ENCODE measurements around the gene C3. TPM values are rescaled to one million over a fixed set of nuclear protein-coding genes. Genes with fewer than 3 reads are reported as not detected.
A peak's percentile ranks its signal among the peaks of the same experiment; 100 is the strongest.
"Not testable (repeated sequence)": the region's sequence is repeated elsewhere in the genome, so short reads cannot be mapped to it uniquely, and the experiment has no call there.

C3 gene
- 71.5 TPM for total RNA-seq

DNA sequence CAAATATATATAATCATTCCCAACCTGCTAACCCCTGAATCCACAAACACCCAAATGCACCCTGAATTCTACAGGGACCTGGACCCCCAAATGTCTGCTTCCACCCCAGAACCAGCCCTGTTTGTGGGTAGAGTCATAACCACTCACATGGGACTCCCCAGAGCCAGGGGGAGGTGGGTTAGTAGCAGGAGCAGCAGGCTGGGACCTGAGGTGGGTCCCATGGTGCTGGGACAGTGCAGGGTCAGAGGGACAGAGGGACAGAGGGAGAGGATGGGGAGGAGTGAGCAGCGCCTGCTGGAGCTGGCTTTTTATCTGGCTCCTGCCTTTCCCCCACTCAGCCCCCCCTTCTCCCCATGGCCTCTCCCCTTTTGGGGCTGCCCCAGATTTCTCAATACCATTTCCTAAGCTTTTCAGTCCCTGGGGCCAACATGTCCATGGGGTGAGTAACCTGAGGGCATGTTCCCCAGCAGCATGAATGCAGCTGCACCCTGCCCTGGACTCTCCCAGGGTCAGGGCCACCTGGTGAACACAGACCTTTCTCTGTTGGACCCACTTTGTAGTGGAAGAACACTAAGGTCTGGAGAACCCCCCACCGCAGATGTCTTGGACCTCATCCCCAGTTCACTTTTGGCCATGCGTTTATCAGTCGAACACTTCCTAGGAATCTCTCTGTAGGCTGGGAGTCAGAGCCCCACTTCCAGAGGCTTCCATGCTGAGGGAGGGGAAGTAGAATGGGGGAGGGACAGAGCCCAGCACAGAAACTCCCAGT is at the start of gene C3:
C3 (minus strand) TSS at position 282 of the 769 bp plus-strand sequence; CDS start at position 221, 61 bp downstream.
- H3K9me3 ChIP-seq (ENCODE audit: control insufficient read depth in 3 of 3, low read length in 3 of 3), result no peaks in the 10 kb centered on the region
- H3K27ac ChIP-seq (ENCODE audit: low read depth, low read length), result peak within 1 kb of the TSS; percentile 25
- H3K36me3 ChIP-seq (ENCODE audit: control insufficient read depth in 3 of 3, insufficient read depth in 3 of 3, low read length in 3 of 3), result peaks cover 2 to 3% (median 3%) of the 10 kb centered on the region in 3 donors
- H3K27me3 ChIP-seq (ENCODE audit: control insufficient read depth in 3 of 3, insufficient read depth in 3 of 3, low read length in 3 of 3), result peaks cover 6 to 17% (median 11%) of the 10 kb centered on the region in 3 donors
- H3K9ac ChIP-seq (ENCODE audit: low read depth in 1 of 3, low read length in 3 of 3), result no peak within 1 kb of the TSS
- peaks cover 3 to 7% (median 7%) of the 10 kb centered on the region in 3 donors for H3K4me1 ChIP-seq (ENCODE audit: control insufficient read depth in 3 of 3, insufficient read depth in 3 of 3, low read length in 3 of 3)
- H3K4me3 ChIP-seq (ENCODE audit: low read length in 3 of 3), result peak within 1 kb of the TSS in 2 of 3 donors; percentile 38 to 40

DNA sequence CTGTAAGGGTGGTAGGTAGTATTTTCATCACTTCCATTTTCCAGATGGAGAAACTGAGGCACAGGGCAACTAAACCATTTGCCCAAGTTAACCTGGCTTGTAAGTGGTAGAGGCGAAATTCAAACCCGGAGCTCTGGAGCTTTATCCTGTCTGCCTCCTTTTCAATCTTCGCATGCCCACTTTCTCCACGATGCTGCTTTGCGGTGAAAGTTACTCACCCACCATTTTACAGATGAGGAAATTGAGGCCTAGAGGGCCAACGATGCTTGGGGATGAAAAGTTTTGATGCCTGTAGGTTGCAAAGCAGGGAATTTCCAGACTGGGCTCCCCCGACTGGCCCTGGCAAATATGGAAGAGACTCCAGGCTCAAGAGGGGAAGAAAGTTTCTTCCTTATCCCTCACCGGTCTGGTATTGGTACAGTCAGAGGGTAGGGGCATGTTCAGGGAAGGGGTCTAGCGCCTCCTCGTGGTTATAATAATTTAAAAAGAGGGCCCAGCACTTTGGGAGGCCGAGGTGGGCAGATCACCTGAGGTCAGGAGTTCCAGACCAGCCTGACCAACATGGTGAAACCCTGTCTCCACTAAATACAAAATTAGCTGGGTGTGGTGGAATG is 48.7 kb upstream of the C3 start:
- H3K36me3 ChIP-seq (ENCODE audit: control insufficient read depth in 3 of 3, insufficient read depth in 3 of 3, low read length in 3 of 3), result no peaks in the 10 kb centered on the region
- H3K9me3 ChIP-seq (ENCODE audit: control insufficient read depth in 3 of 3, low read length in 3 of 3), result no peaks in the 10 kb centered on the region
- H3K4me1 ChIP-seq (ENCODE audit: control insufficient read depth in 3 of 3, insufficient read depth in 3 of 3, low read length in 3 of 3), result peaks cover 0 to 11% (median 9%) of the 10 kb centered on the region in 3 donors
- H3K27ac ChIP-seq (ENCODE audit: low read depth, low read length), result no peak overlapping the region
- H3K9ac ChIP-seq (ENCODE audit: low read depth in 1 of 3, low read length in 3 of 3), result no peak overlapping the region
- H3K27me3 ChIP-seq (ENCODE audit: control insufficient read depth in 3 of 3, insufficient read depth in 3 of 3, low read length in 3 of 3), result peaks cover 19 to 45% (median 43%) of the 10 kb centered on the region in 3 donors
- no peak overlapping the region for H3K4me3 ChIP-seq (ENCODE audit: low read length in 3 of 3)

- H3K27ac ChIP-seq (ENCODE audit: low read depth, low read length), result no peak overlapping the region
- no peak overlapping the region for H3K9ac ChIP-seq (ENCODE audit: low read depth in 1 of 3, low read length in 3 of 3)
These were observed 47.9 kb upstream of the C3 start for GRCh38 chr19:6768236-6768785.

GRCh38 chr19:6767357-6768235 is 47.1 kb upstream of the C3 start, which contains the start of gene SH2D3A:
Gene SH2D3A (minus strand): TSS chr19:6767435. CDS start chr19:6763748, 3,687 bp downstream.
- no peaks in the 10 kb centered on the region for H3K9me3 ChIP-seq (ENCODE audit: control insufficient read depth in 3 of 3, low read length in 3 of 3)
- no peak within 1 kb of the TSS for H3K27ac ChIP-seq (ENCODE audit: low read depth, low read length)
- no peak within 1 kb of the TSS for H3K9ac ChIP-seq (ENCODE audit: low read depth in 1 of 3, low read length in 3 of 3)
- no peaks in the 10 kb centered on the region for H3K36me3 ChIP-seq (ENCODE audit: control insufficient read depth in 3 of 3, insufficient read depth in 3 of 3, low read length in 3 of 3)
- peaks cover 0 to 11% (median 9%) of the 10 kb centered on the region in 3 donors for H3K4me1 ChIP-seq (ENCODE audit: control insufficient read depth in 3 of 3, insufficient read depth in 3 of 3, low read length in 3 of 3)
- peaks cover 21 to 42% (median 39%) of the 10 kb centered on the region in 3 donors for H3K27me3 ChIP-seq (ENCODE audit: control insufficient read depth in 3 of 3, insufficient read depth in 3 of 3, low read length in 3 of 3)
- H3K4me3 ChIP-seq (ENCODE audit: low read length in 3 of 3), result peak within 1 kb of the TSS in 1 of 3 donors; percentile 42

More at GRCh38 chr19:6768236-6768785, 47.9 kb upstream of the C3 start:
- Histone ChIP-seq H3K4me1 (ENCODE audit: control insufficient read depth in 3 of 3, insufficient read depth in 3 of 3, low read length in 3 of 3) (peaks cover 0 to 11% (median 9%) of the 10 kb centered on the region in 3 donors), H3K9me3 (ENCODE audit: control insufficient read depth in 3 of 3, low read length in 3 of 3) (no peaks in the 10 kb centered on the region), H3K4me3 (ENCODE audit: low read length in 3 of 3) (no peak overlapping the region), H3K36me3 (ENCODE audit: control insufficient read depth in 3 of 3, insufficient read depth in 3 of 3, low read length in 3 of 3) (no peaks in the 10 kb centered on the region), H3K27me3 (ENCODE audit: control insufficient read depth in 3 of 3, insufficient read depth in 3 of 3, low read length in 3 of 3) (peaks cover 21 to 45% (median 44%) of the 10 kb centered on the region in 3 donors)

DNA sequence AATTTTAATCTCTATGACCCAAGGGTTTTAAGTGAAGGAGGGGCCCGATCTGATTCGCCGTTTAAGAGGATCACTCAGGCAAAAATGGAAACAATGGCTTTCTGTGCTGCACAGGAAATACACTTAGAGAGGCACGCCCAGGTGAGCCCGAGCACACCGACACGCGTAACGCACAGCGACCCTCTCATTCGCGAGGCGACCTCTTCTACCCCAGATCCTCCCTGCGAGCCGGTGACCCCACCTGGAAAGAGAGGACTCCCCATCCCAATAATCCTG is 46.6 kb upstream of the C3 start:
- Histone ChIP-seq H3K4me3 (ENCODE audit: low read length in 3 of 3) (peak overlapping the region in 1 of 3 donors; percentile 42), H3K36me3 (ENCODE audit: control insufficient read depth in 3 of 3, insufficient read depth in 3 of 3, low read length in 3 of 3) (no peaks in the 10 kb centered on the region), H3K27me3 (ENCODE audit: control insufficient read depth in 3 of 3, insufficient read depth in 3 of 3, low read length in 3 of 3) (peaks cover 21 to 42% (median 37%) of the 10 kb centered on the region in 3 donors), H3K27ac (ENCODE audit: low read depth, low read length) (no peak overlapping the region), H3K9ac (ENCODE audit: low read depth in 1 of 3, low read length in 3 of 3) (no peak overlapping the region), H3K4me1 (ENCODE audit: control insufficient read depth in 3 of 3, insufficient read depth in 3 of 3, low read length in 3 of 3) (peaks cover 0 to 11% (median 9%) of the 10 kb centered on the region in 3 donors), H3K9me3 (ENCODE audit: control insufficient read depth in 3 of 3, low read length in 3 of 3) (no peaks in the 10 kb centered on the region)

DNA sequence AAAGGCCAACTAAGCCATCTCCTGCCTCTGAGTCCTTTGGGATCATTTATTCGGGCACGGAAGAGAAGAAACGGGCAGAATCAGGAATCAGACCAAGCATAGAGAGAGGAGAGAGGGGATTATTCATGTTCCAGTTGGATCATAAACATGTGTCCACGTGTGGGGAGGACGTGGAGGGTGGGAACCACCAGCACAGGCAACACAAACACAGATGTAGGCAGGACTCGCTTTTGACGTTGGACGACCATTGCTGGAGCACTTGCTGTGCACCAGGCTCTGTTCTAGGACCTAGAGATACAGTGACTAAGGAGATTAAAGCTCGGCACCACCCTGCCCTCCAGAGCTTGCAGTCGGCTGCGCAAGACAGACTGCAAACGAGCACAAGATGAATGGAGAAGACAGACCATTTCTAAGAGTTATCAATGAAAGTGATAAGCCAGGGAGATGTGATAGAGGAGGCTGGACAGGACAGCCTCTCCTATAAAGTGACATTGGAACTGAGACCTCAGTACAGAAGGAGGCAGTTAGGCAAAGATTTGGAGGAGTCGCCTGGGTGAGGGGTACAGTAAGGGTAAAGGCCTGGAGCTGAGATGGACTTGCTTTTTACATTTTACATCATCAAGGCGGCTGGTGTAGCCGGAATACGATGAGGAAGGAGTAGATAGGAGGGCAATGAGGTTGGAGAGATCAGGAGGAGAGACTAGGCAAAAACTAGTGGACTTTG is 46.1 kb upstream of the C3 start:
- Histone ChIP-seq H3K27me3 (ENCODE audit: control insufficient read depth in 3 of 3, insufficient read depth in 3 of 3, low read length in 3 of 3) (peaks cover 21 to 42% (median 33%) of the 10 kb centered on the region in 3 donors), H3K4me3 (ENCODE audit: low read length in 3 of 3) (no peak overlapping the region), H3K36me3 (ENCODE audit: control insufficient read depth in 3 of 3, insufficient read depth in 3 of 3, low read length in 3 of 3) (no peaks in the 10 kb centered on the region), H3K9me3 (ENCODE audit: control insufficient read depth in 3 of 3, low read length in 3 of 3) (no peaks in the 10 kb centered on the region), H3K4me1 (ENCODE audit: control insufficient read depth in 3 of 3, insufficient read depth in 3 of 3, low read length in 3 of 3) (peaks cover 0 to 11% (median 9%) of the 10 kb centered on the region in 3 donors), H3K9ac (ENCODE audit: low read depth in 1 of 3, low read length in 3 of 3) (no peak overlapping the region), H3K27ac (ENCODE audit: low read depth, low read length) (no peak overlapping the region)

- Histone ChIP-seq H3K36me3 (ENCODE audit: control insufficient read depth in 3 of 3, insufficient read depth in 3 of 3, low read length in 3 of 3) (no peaks in the 10 kb centered on the region), H3K4me1 (ENCODE audit: control insufficient read depth in 3 of 3, insufficient read depth in 3 of 3, low read length in 3 of 3) (peaks cover 0 to 11% (median 9%) of the 10 kb centered on the region in 3 donors), H3K9ac (ENCODE audit: low read depth in 1 of 3, low read length in 3 of 3) (no peak overlapping the region), H3K4me3 (ENCODE audit: low read length in 3 of 3) (no peak overlapping the region), H3K27me3 (ENCODE audit: control insufficient read depth in 3 of 3, insufficient read depth in 3 of 3, low read length in 3 of 3) (peaks cover 21 to 42% (median 33%) of the 10 kb centered on the region in 3 donors), H3K27ac (ENCODE audit: low read depth, low read length) (no peak overlapping the region), H3K9me3 (ENCODE audit: control insufficient read depth in 3 of 3, low read length in 3 of 3) (peaks cover 0 to 3% (median 0%) of the 10 kb centered on the region in 3 donors)
These were observed 45.4 kb upstream of the C3 start for GRCh38 chr19:6765738-6766356.

GRCh38 chr19:6762253-6762797 is 41.9 kb upstream of the C3 start:
- H3K36me3 ChIP-seq (ENCODE audit: control insufficient read depth in 3 of 3, insufficient read depth in 3 of 3, low read length in 3 of 3); H3K4me3 ChIP-seq (ENCODE audit: low read length in 3 of 3); H3K9ac ChIP-seq (ENCODE audit: low read depth in 1 of 3, low read length in 3 of 3); H3K27ac ChIP-seq (ENCODE audit: low read depth, low read length); H3K9me3 ChIP-seq (ENCODE audit: control insufficient read depth in 3 of 3, low read length in 3 of 3); H3K4me1 ChIP-seq (ENCODE audit: control insufficient read depth in 3 of 3, insufficient read depth in 3 of 3, low read length in 3 of 3): not testable (repeated sequence)
- peaks cover 16 to 29% (median 25%) of the 10 kb centered on the region in 3 donors for H3K27me3 ChIP-seq (ENCODE audit: control insufficient read depth in 3 of 3, insufficient read depth in 3 of 3, low read length in 3 of 3)

All from skeletal muscle tissue (tissue), 4 donors.